MM.1S (cell line): Measurements from ENCODE around the gene ADNP2.

Experiments
- DNase-seq: peaks from one replicate; pipeline ENCODE4 v3.0.0-alpha.2; 2015
- H2AFZ ChIP-seq: fragments of 300-600 bp; sonication (generic); 2 replicates; pipeline ENCODE4 v1.6.0; 2016; ENCODE audit warnings: antibody characterized with exemption, low read length
- H3F3A ChIP-seq: fragments of 300-600 bp; sonication (generic); 2 replicates; pipeline ENCODE4 v1.6.1; 2016; ENCODE audit warnings: mild to moderate bottlenecking, antibody characterized with exemption, low read length, moderate library complexity, mixed read lengths; ENCODE audit not compliant: insufficient read depth
- H3K27ac ChIP-seq: fragments of 300-600 bp; sonication (generic); 2 replicates; pipeline ENCODE4 v1.5.1; 2016; ENCODE audit warnings: mild to moderate bottlenecking, low read length
- H3K27me3 ChIP-seq: fragments of 300-600 bp; sonication (generic); replicated peaks from 2 replicates; pipeline ENCODE4 v1.6.0; 2016; ENCODE audit warnings: low read length; ENCODE audit not compliant: insufficient read depth
- H3K36me3 ChIP-seq: fragments of 300-600 bp; sonication (generic); replicated peaks from 2 replicates; pipeline ENCODE4 v1.6.1; 2016; ENCODE audit warnings: mild to moderate bottlenecking, low read length, mixed read lengths; ENCODE audit not compliant: insufficient read depth
- H3K4me1 ChIP-seq: fragments of 300-600 bp; sonication (generic); 2 replicates; pipeline ENCODE4 v1.6.1; 2016; ENCODE audit warnings: low read length, mixed read lengths
- H3K4me2 ChIP-seq: fragments of 300-600 bp; sonication (generic); 2 replicates; pipeline ENCODE4 v1.6.0; 2016; ENCODE audit warnings: low read depth, low read length
- H3K4me3 ChIP-seq: fragments of 300-600 bp; sonication (generic); 2 replicates; pipeline ENCODE4 v1.5.1; 2016; ENCODE audit warnings: low read length, mixed read lengths
- H3K79me2 ChIP-seq: fragments of 300-600 bp; sonication (generic); 2 replicates; pipeline ENCODE4 v1.6.1; 2016; ENCODE audit warnings: mixed run types, low read length, mixed read lengths
- H3K9ac ChIP-seq: fragments of 300-600 bp; sonication (generic); 2 replicates; pipeline ENCODE4 v1.6.1; 2016; ENCODE audit warnings: low read length, mixed read lengths
- H3K9me2 ChIP-seq: fragments of 300-600 bp; sonication (generic); replicated peaks from 2 replicates; pipeline ENCODE4 v1.6.1; 2016; ENCODE audit warnings: mild to moderate bottlenecking, low read length, mixed read lengths; ENCODE audit not compliant: insufficient read depth
- H3K9me3 ChIP-seq: fragments of 300-600 bp; sonication (generic); replicated peaks from 2 replicates; pipeline ENCODE4 v1.6.1; 2016; ENCODE audit warnings: mild to moderate bottlenecking, low read length, mixed read lengths; ENCODE audit not compliant: insufficient read depth
- H4K20me1 ChIP-seq: fragments of 300-600 bp; sonication (generic); 2 replicates; pipeline ENCODE4 v1.6.1; 2016; ENCODE audit warnings: mild to moderate bottlenecking, low read length, moderate library complexity, mixed read lengths; ENCODE audit not compliant: insufficient read depth
- CTCF ChIP-seq: fragments of 300-600 bp; sonication (generic); IDR thresholded peaks from 2 replicates; pipeline ENCODE4 v1.5.1; 2016; ENCODE audit warnings: antibody characterized with exemption, low read length, mixed read lengths
- EZH2 ChIP-seq: fragments of 300-600 bp; sonication (generic); optimal IDR thresholded peaks from 2 replicates; pipeline ENCODE3; 2017; ENCODE audit warnings: low read depth, mild to moderate bottlenecking, antibody characterized with exemption, low read length, mixed read lengths
- EZH2phosphoT487 ChIP-seq: fragments of 300-600 bp; sonication (generic); IDR thresholded peaks from 2 replicates; pipeline ENCODE4 v1.6.1; 2018; ENCODE audit warnings: antibody characterized with exemption, low read length

ADNP2 gene

DNA sequence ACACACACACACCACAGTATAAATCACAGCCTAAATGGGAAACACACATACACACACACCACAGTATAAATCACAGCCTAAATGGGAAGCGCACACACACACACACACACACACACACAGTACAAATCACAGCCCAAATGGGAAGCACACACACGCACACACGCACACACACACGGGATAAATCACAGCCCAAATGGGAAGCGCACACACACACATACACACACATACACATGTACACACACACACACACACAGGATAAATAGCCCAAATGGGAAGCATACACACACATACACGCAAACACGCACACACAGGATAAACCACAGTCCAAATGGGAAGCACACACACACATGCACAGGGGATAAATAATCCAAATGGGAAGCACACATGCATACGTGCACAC is 68.1 kb downstream of the ADNP2 start:
- H4K20me1 ChIP-seq, result no peaks in the 10 kb centered on the region
- no peak overlapping the region for H2AFZ ChIP-seq
- no peak overlapping the region for H3K27ac ChIP-seq
- H3K4me1 ChIP-seq, result no peaks in the 10 kb centered on the region
- no peak overlapping the region for H3K4me2 ChIP-seq
- H3K79me2 ChIP-seq, result no peaks in the 10 kb centered on the region
- no peaks in the 10 kb centered on the region for H3F3A ChIP-seq
- H3K27me3 ChIP-seq, result no peaks in the 10 kb centered on the region
- H3K9me3 ChIP-seq, result no peaks in the 10 kb centered on the region
- TF ChIP-seq EZH2, result no peak
- TF ChIP-seq CTCF, result no peak
- TF ChIP-seq EZH2phosphoT487, result no peak
- no peaks in the 10 kb centered on the region for H3K9me2 ChIP-seq
- DNase-seq, result no peak
- H3K9ac ChIP-seq, result no peak overlapping the region
- no peak overlapping the region for H3K4me3 ChIP-seq
- H3K36me3 ChIP-seq, result no peaks in the 10 kb centered on the region

- H4K20me1 ChIP-seq, result no peaks in the 10 kb centered on the region
- H3K4me1 ChIP-seq, result no peaks in the 10 kb centered on the region
- TF ChIP-seq CTCF (no peak), EZH2 (no peak), EZH2phosphoT487 (no peak)
- H3K9ac ChIP-seq, result no peak overlapping the region
- H3K36me3 ChIP-seq, result no peaks in the 10 kb centered on the region
- H2AFZ ChIP-seq, result no peak overlapping the region
- no peaks in the 10 kb centered on the region for H3K9me3 ChIP-seq
- DNase-seq, result no peak
- no peak overlapping the region for H3K4me2 ChIP-seq
- H3K9me2 ChIP-seq, result no peaks in the 10 kb centered on the region
- H3K4me3 ChIP-seq, result no peak overlapping the region
- no peaks in the 10 kb centered on the region for H3K79me2 ChIP-seq
- H3F3A ChIP-seq, result no peaks in the 10 kb centered on the region
- H3K27me3 ChIP-seq, result no peaks in the 10 kb centered on the region
- no peak overlapping the region for H3K27ac ChIP-seq
These were observed 70.1 kb downstream of the ADNP2 start for GRCh38 chr18:80178935-80179818.

- Histone ChIP-seq H3F3A (no peaks in the 10 kb centered on the region), H3K4me3 (no peak overlapping the region), H2AFZ (no peak overlapping the region), H3K79me2 (no peaks in the 10 kb centered on the region), H3K4me2 (no peak overlapping the region), H3K9me2 (no peaks in the 10 kb centered on the region), H3K4me1 (no peaks in the 10 kb centered on the region), H4K20me1 (no peaks in the 10 kb centered on the region), H3K27ac (no peak overlapping the region), H3K9me3 (no peaks in the 10 kb centered on the region), H3K9ac (no peak overlapping the region), H3K27me3 (no peaks in the 10 kb centered on the region), H3K36me3 (no peaks in the 10 kb centered on the region)
- no peak for DNase-seq
- no peak for TF ChIP-seq EZH2phosphoT487
- TF ChIP-seq CTCF, result no peak
- TF ChIP-seq EZH2, result no peak
These were observed 70.9 kb downstream of the ADNP2 start for GRCh38 chr18:80179857-80180558.
